Smooth muscle cell of the brain vasculature (primary cell): Measurements from ENCODE around the gene GATAD2A.

Source experiments
- DNase-seq: peaks from one replicate; pipeline ENCODE4 v3.0.0-alpha.2; 2012; ENCODE audit warnings: low read depth, low spot score

Gene GATAD2A

DNA sequence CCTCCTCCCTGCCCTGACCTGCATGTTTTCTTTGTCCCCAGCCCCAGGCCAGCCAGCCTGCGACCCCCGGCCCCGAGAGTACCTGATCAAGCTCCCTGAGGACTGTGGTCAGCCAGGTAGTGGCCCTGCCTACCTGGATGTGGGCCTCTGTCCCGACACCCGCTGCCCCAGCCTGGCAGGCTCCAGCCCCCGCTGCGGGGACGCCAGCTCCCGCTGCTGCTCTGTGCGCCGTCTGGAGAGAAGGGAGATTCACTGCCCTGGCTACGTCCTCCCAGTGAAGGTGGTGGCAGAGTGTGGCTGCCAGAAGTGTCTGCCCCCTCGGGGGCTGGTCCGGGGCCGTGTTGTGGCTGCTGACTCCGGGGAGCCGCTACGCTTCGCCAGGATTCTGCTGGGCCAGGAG, 138.2 kb downstream of the GATAD2A start:
- no peak for DNase-seq

DNA sequence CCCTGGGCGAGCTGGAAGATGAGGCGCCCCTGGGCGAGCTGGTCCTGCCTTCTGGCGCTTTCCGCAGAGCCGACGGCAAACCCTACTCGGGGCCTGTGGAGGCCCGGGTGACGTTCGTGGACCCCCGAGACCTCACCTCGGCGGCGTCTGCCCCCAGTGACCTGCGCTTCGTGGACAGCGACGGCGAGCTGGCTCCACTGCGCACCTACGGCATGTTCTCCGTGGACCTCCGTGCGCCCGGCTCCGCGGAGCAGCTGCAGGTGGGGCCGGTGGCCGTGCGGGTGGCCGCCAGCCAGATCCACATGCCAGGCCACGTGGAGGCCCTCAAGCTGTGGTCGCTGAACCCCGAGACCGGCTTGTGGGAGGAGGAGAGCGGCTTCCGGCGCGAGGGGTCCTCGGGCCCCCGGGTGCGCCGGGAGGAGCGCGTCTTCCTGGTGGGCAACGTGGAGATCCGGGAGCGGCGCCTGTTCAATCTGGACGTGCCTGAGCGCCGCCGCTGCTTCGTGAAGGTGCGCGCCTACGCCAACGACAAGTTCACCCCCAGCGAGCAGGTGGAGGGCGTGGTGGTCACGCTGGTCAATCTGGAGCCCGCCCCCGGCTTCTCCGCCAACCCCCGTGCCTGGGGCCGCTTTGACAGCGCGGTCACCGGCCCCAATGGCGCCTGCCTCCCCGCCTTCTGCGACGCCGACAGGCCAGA, 138.9 kb downstream of the GATAD2A start:
- DNase-seq = no peak

DNA sequence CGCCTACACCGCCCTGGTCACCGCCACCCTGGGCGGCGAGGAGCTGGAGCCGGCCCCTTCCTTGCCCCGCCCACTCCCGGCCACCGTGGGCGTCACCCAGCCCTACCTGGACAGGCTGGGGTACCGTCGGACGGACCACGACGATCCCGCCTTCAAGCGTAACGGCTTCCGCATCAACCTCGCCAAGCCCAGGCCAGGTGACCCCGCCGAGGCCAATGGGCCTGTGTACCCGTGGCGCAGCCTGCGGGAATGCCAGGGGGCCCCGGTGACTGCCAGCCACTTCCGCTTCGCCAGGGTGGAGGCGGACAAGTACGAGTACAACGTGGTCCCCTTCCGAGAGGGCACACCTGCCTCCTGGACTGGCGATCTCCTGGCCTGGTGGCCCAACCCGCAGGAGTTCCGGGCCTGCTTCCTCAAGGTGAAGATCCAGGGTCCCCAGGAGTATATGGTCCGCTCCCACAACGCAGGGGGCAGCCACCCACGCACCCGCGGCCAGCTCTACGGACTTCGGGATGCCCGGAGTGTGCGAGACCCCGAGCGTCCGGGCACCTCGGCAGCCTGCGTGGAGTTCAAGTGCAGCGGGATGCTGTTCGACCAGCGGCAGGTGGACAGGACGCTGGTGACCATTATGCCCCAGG, 139.6 kb downstream of the GATAD2A start:
- DNase-seq = no peak

DNA sequence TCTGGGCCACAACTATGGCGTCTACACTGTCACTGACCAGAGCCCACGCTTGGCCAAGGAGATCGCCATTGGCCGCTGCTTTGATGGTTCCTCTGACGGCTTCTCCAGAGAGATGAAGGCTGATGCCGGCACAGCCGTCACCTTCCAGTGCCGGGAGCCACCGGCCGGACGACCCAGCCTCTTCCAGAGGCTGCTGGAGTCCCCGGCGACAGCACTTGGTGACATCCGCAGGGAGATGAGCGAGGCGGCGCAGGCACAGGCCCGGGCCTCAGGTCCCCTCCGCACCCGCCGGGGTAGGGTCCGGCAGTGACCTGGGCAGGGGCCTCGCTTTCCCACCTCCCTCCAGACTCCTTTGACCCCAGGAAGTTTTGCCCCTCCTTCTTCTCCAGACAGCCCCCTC, 140.2 kb downstream of the GATAD2A start:
- no peak for DNase-seq

DNA sequence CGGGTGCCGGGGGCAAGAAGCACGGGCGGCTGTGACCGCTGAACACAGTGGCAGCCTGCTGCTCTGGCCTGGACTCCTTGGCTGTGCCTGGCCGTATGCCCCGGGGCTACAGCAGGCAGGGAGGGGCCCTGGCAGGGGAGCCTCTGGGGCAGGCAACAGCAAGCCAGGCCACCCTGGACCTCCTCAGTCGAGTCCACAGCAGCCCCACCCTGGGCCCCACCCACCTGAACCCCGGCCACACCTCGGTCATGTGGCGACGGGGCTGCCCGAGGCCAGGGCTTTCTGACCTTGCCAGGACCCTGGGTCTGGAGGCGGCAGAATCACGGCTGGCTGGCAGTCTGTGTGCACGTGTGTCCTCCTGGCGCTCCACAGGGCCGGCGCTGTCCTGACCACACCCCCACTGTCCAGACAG, 141.3 kb downstream of the GATAD2A start:
- no peak for DNase-seq

DNA sequence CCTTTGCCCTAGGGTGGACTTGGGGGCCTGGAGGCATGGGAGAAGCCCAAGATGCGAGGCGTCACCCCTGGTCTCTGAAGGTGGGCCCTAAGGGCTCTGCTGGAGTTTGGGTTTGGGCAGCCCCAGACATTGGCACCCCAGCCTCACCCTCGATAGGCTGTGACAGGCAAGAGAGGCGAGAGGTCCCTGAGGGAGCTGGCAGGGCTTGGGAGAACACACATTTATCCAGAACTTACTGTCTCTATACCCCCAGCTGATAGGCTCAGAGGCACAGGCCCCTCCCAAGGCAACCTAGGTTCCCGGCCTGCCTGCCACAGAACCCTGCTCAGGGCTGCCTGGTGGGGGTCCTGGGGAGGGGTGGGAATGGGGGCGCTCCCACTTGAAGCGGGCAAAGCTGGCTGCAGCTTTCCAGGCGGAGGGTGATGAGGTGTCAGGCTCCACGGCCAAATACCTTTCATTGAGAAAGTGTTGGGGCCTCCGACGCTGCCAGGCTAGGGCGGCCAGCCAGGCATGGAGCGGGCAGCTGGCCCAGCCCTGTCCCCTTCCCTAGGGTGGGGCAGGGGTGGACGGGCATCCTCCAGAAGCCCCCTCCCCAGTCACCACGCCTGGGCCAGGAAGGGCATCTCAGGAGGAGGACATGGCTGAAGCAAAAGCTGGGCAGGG, 142.3 kb downstream of the GATAD2A start:
- DNase-seq = no peak

DNA sequence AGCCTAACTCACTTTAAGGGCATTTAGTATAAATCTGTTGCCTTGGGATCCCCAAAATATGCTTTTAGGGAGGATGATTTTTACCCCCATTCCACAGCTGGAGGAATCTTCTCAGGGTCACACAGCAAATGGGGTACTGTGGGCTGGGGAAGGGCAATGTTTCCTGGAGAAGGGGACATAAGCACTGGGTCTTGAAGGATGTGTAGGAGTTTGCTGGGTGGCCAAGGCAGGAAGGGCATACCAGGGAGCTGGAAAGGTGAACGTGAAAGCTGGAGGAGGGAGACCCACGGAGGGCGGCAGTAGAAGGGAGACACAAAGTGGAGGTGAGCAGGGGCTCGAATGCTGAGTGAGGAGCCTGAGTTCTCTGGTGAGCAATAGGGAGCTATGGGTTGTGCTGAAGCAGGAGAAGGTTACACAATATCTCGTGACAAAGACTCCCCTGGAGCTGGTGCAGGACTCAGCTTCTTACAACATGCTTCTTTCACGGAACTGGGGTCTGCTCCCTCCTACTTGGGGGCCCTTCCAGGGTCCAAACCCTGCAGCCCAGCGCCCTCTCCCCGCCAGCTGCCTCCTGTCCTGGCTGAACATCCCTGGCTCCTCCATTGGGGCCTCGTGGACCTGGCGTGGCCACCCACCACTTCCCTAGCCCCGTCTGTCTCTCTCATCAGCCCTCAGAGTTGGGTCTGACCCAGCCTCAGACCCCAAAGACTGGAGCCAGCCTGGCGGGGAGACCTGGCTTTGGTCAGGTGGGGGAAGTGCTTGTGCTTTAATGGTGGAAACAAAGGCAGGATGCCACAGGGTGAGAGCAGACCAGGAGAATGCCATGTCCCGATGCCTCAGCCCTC, 143.7 kb downstream of the GATAD2A start:
- DNase-seq = no peak

DNA sequence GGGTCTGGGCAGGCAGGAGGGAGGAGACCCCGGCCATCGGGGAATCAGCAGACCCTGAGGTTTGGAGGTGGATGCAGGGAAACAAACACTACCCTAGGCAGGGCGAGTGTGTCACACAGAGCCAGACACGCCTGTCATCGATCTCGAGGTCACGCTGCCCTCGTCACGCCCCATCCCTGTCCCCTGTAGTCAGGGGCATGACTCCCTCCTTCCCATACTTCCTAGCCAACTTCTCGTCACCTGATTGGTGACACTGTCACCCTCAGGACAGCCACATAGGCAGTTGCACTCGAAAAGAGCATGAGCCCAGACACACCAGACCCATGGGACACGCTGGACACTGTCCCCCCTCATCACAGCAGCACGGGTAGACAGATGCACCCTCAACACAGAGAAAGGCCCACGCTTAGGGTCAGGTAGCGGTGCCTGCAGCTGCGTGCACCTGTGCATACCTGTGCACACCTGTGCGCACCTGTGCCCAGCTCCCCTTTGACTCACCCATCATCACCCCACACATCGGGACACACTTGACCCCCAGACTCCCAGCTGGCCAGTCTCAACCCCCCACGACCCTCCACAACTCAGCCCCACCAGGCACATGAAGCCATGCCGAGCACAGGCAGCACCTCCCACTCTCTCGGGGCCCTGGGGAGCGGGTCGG, 144.5 kb downstream of the GATAD2A start:
- DNase-seq = no peak

DNA sequence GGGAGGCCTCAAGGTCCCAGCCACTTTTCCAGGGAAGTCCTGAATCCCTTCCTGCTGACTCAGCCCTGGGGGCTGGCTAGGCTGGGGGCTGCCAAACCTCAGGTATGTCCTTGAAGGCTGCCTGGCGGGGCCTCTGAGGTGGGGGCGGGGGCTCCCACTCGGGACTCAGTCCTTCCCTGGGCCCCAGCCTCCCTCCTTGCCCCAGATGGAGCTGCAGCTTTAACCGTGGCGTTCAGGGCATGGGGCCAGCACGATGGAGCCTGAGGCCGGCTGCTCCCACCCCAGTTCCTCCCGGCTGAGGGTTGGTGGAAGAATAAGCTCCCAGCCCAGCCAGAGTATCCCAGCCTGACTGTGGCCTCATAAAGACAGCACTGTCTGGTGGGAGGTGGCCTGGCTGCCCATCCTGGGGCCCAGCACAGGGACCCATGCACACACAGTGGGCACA, 145.0 kb downstream of the GATAD2A start:
- no peak for DNase-seq

DNA sequence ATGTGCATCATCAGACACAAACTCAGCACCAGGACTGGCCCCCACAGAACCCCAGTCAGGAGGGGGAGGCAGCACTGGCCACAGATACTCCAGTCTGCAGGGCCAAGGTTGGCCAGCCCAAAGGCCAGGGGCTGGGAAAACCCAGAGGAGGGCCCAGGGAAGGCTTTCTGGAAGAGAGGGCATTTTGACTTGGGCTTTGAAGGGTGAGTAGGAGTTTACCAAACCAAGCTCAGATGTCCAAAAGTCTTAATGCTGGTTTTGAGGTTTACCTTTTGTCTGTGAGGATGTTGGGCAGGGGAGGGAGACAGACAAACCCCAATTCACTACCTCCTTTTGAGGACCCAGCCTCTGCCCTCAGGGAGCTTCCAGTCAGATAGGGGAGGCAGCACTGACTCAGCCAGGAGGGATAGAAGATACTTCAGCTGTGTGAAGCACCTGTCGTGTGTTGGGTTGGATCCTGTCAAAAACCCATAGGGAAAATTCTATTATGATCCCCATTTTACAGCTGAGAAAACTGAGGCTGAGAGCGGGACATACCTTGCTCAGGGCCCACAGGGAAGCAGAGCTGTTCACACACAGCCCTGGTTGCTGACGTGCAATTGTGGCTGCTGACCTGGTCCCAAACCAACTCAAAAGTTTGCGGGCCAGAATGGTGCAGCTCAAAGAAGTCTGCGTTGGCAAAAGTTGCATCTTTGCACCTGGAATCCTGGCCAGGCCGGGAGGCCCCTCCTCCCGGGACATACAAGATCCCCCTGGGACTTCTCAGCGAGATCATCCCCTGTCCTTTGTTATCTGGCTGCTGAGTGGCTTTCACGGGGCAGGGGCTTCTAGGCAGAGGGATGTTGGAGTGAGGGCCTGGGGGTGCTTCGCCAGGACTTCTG, 145.7 kb downstream of the GATAD2A start:
- no peak for DNase-seq

DNA sequence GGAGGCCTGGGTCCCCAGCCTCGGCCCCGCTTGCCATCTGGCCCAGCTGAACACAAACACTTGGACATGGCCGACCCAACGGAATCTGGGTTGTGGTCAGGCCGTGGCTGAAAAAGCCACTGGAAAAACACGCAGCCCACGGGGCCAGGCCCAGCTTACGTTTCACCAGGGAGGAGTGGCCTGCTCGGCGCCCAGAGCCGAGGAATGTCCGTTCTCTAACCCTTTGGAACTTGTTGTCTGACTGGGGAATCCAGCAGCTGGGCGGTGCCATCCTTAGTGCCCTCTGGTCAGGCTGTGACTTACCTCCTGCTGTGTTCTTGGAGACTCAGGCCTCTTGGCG, 146.3 kb downstream of the GATAD2A start:
- no peak for DNase-seq

DNA sequence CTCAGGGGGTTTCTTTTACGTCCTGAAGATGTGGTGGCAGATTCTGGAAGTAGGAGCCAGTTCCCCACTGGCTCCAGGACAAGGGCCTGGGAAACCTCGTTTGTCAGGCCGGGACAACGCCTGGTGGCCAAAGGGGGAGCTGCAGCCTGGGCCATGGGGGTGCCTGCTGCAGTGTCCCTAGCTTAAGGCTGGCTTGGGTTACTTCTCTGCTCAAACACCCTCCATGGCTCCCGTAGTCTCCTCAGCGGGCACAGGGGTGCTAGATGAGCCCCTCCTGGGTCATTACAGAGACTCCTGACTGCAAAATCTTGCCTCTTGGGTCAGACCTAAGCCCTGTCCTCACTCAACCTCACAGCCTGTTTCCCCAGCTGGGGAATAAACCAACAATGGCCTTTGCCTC, 147.3 kb downstream of the GATAD2A start:
- DNase-seq = no peak

DNA sequence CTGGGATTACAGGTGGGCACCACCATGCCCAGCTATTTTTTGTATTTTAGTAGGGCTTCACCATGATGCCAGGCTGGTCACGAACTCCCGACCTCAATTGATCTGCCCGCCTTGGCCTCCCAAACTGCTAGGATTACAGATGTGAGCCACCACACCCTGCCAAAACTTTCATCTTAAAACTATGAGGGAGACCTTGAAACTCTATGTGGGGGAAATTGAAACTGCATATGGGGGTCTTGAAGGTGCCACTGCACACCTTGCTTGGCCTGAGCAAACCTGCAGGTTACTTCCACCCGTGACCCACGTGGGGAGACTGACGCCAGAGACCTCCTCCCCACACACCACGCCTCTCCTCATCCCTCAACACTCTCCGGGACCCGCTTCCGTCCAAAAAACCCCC, 148.2 kb downstream of the GATAD2A start:
- DNase-seq = no peak

DNA sequence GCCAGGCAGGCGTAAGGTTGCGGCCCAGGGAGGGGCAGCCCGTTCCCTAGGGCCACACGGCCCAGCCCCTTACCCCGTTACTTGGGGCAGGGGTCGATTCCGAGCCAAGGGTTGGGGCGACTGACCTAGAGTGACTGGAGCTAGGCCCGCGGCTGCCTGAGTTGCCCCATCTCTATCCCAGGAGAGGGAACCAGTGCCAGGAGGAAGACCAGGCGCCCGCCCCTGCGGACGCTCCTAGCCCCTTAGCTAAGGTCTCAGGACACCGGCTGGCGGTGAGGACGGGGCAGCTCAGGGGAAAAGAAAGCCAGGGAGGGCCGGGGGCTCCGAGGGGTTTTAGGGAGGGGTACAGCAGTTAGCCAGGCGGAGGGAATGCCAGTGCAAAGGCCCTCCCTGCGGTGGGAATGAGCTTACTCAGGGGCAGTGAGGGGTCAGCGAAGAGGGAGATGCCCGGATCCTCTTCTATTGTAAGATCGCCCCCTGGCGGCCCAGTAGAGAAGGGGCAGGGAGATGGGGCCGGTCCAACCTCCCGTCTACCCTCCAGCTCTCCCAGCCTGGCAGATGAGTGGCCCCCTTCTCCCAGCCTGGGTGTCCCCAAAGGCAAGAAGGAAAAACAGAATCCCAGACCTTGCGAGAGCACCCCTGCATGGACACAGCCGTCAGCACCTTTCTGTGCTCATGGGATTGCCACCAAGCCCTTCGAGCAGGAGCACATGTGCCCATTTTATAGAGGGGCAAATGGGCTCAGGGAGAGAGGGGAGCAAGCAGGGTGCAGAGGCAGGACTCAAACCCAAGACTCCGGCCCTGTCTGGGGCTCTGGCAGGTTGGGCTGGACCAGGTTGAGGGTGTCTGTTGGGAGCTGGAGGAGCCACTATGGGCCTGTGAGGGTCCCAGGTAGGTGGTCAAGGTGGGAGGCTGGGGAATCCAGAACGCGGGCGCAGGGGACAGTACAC, 148.9 kb downstream of the GATAD2A start:
- no peak for DNase-seq

DNA sequence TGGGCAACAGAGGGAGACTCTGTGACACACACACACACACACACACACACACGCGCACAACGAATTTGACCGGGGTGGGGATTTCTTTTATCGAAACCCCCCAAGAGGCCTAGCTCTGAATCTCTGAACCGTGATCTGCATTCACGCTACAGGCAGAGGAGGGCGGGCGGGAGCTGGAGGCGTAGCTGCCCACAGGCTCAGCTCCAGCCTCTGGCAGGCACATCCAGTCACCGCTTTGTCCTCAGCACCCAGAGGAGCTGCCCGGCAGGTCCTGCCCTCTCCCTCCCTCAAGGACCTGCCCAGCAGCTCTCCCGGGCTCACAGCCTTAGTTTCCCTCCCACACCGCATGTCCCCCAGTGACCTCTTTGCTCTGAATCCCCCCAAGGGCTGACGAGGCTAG, 152.6 kb downstream of the GATAD2A start:
- no peak for DNase-seq
